Breast epithelium (tissue), 4 donors: ENCODE measurements around the gene BACE2. TPM values are rescaled to one million over a fixed set of nuclear protein-coding genes. Genes with fewer than 3 reads are reported as not detected.

ENCODE experiments used
- DNase-seq, 2 donors: peaks; one replicate each; pipeline ENCODE4 v3.0.0-alpha.2; 2019; ENCODE audit warnings: low spot score in 2 of 2
- H3K27ac ChIP-seq, 2 donors: fragments of 200-600 bp; sonication (generic) in 1 of 2; one replicate each; pipeline ENCODE4 v1.5.1; 2016 to 2019; ENCODE audit warnings: mild to moderate bottlenecking in 1 of 2
- H3K27me3 ChIP-seq, 2 donors: fragments of 200-600 bp; sonication (generic) in 1 of 2; one replicate each; pipeline versions ENCODE4 v1.5.1 to v1.6.0; 2017 to 2019; ENCODE audit warnings: control low read depth in 1 of 2, mild to moderate bottlenecking in 1 of 2
- H3K36me3 ChIP-seq: fragments of 200-600 bp; one replicate; pipeline ENCODE4 v1.5.1; 2019
- H3K4me1 ChIP-seq, 2 donors: fragments of 200-600 bp; sonication (generic); one replicate each; pipeline ENCODE4 v1.5.1; 2016 to 2019; ENCODE audit warnings: control low read depth in 1 of 2
- H3K4me3 ChIP-seq, 3 donors: fragments of 200-600 bp; sonication (generic); 1 replicate in 2 of 3; 2 replicates in 1 of 3; pipeline ENCODE4 v1.5.1; 2016 to 2019; ENCODE audit warnings: mild to moderate bottlenecking in 3 of 3, moderate library complexity in 2 of 3
- H3K9me3 ChIP-seq, 2 donors: fragments of 200-600 bp; sonication (generic) in 1 of 2; one replicate each; pipeline ENCODE4 v1.5.1; 2016 to 2019; ENCODE audit warnings: control low read depth in 1 of 2
- CTCF ChIP-seq, 3 donors: fragments of 450-650 bp; IDR thresholded peaks; one replicate each; pipeline ENCODE4 v1.5.1; 2016 to 2017; ENCODE audit warnings: antibody characterized with exemption in 3 of 3, mild to moderate bottlenecking in 3 of 3, moderate library complexity in 3 of 3
- POLR2A ChIP-seq: fragments of 450-650 bp; IDR thresholded peaks from one replicate; pipeline ENCODE4 v1.6.1; 2016; ENCODE audit warnings: antibody characterized with exemption, mild to moderate bottlenecking, moderate library complexity
- POLR2AphosphoS5 ChIP-seq, 3 donors: sonication (generic); formaldehyde crosslinking; IDR thresholded peaks; one replicate each; pipeline ENCODE4 v1.6.1; 2017; ENCODE audit warnings: antibody characterized with exemption in 3 of 3
- intact Hi-C: fragments of 100-400 bp; cut with DNase I; formaldehyde crosslinking; loops from one replicate; pipeline ENCODE4 v1.15.1; 2023; ENCODE audit warnings: low total_unique reads
- total RNA-seq, 3 donors: library from RNA; depleted of rRNA; stranded (reverse); fragments of >200 nt; gene quantifications; one replicate each; pipeline ENCODE4 v1.1.0, GENCODE V29; 2016

The BACE2 gene
- total RNA-seq, 3 donors from 2014 or later = 26.9 to 94.4 (median 67.5) TPM

GRCh38 chr21:41283211-41283818, 115.4 kb downstream of the BACE2 start:
- Histone ChIP-seq H3K27ac (no peak overlapping the region), H3K4me3 (no peak overlapping the region), H3K9me3 (no peaks in the 10 kb centered on the region), H3K27me3 (peaks cover 0 to 6% of the 10 kb centered on the region in 2 donors), H3K36me3 (no peaks in the 10 kb centered on the region), H3K4me1 (no peaks in the 10 kb centered on the region)
- intact Hi-C loops = no loop called here
- DNase-seq = peak in 1 of 2 donors; percentile 56
- peak; percentile 53 to 84 (median 73) for TF ChIP-seq CTCF (IDR thresholded peaks at IDR 0.05)
- no peak for TF ChIP-seq POLR2A
- peak in 1 of 3 donors; percentile 48 for TF ChIP-seq POLR2AphosphoS5 (IDR thresholded peaks at IDR 0.05)

- H3K4me3 ChIP-seq = no peak overlapping the region
- intact Hi-C loops = no loop called here
- H3K4me1 ChIP-seq = no peaks in the 10 kb centered on the region
- no peaks in the 10 kb centered on the region for H3K9me3 ChIP-seq
- no peak for TF ChIP-seq CTCF (IDR thresholded peaks at IDR 0.05)
- TF ChIP-seq POLR2AphosphoS5 (IDR thresholded peaks at IDR 0.05) = no peak
- TF ChIP-seq POLR2A = no peak
- no peaks in the 10 kb centered on the region for H3K27me3 ChIP-seq
- no peaks in the 10 kb centered on the region for H3K36me3 ChIP-seq
- no peak for DNase-seq
- H3K27ac ChIP-seq = no peak overlapping the region
Observed at GRCh38 chr21:41289431-41289830, 121.5 kb downstream of the BACE2 start.

GRCh38 chr21:41290106-41290799, 122.3 kb downstream of the BACE2 start:
- no peak for DNase-seq
- H3K36me3 ChIP-seq = no peaks in the 10 kb centered on the region
- intact Hi-C loops = loop anchor here (10.0 kb wide), 1 partner anchor 155 kb away; no protein-coding TSS in a partner anchor
- H3K4me3 ChIP-seq = peak overlapping the region; percentile 12 to 45 (median 31)
- H3K9me3 ChIP-seq = no peaks in the 10 kb centered on the region
- H3K27ac ChIP-seq = no peak overlapping the region
- no peaks in the 10 kb centered on the region for H3K4me1 ChIP-seq
- H3K27me3 ChIP-seq = no peaks in the 10 kb centered on the region
- TF ChIP-seq POLR2A (no peak), CTCF (IDR thresholded peaks at IDR 0.05) (no peak)

DNA sequence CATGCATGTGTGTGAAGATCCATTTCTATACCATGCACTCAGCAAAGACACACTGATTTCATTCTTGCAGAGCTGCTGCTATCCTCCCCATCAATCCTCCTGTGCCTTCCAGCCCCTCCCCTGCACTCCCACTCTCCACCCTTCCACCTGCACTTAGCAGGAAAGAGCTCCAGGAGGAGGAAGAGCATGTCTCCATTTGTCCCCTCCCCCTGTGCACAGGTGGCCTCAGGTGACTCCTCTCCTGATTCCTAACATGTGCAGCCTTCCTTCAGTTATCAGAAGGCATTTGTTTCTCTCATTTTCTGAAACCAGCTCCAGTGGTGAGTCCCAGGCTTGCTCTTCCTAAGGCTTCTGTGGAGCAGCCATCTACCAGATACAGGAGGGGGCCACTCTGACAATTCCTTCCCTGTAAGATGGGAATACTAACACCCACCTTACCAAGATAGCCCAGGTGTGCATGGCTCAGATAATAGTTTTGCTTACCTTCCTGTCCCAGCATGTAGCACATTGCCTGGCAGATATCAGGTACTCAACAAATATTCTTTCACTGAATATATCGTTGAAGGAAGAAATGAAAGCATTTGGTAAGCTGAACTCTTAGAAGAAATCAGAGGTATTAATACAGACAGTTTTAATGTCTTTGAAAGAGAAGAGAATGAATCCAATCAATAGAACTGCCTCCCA, 126.7 kb downstream of the BACE2 start:
- H3K27ac ChIP-seq = no peak overlapping the region
- H3K27me3 ChIP-seq = no peaks in the 10 kb centered on the region
- H3K9me3 ChIP-seq = no peaks in the 10 kb centered on the region
- intact Hi-C loops = loop anchor here (10.0 kb wide), 1 partner anchor 150 kb away; no protein-coding TSS in a partner anchor
- TF ChIP-seq POLR2A (no peak), POLR2AphosphoS5 (IDR thresholded peaks at IDR 0.05) (no peak)
- H3K4me1 ChIP-seq = no peaks in the 10 kb centered on the region
- DNase-seq = no peak
- no peaks in the 10 kb centered on the region for H3K36me3 ChIP-seq
- H3K4me3 ChIP-seq = no peak overlapping the region

DNA sequence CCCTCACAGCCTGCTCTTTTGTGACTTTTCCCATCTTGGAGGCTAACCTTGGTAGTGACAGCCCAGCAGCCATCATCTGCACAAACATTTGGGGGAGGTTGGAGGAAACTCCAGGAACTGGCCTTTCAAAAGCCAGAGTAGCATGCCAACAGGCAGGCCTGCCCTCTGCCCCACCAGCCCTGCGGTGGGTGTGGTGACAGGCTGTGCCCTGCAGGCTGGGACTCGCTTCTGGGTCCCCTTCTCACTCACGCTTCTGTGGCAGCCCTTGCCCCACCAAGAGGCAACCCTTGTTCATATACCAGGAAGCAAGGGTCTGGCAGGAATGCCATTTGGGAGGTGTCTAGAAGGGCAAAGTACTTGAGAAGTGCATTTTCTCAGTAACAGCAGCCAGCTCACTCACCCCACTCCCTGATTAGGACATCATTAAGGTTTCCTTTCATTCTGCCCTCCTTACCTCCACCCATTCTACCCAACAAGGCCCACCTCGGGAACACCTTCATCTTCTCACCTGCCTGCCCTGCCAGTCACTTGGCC, 127.8 kb downstream of the BACE2 start:
- H3K27ac ChIP-seq = no peak overlapping the region
- no peak for TF ChIP-seq CTCF (IDR thresholded peaks at IDR 0.05)
- TF ChIP-seq POLR2AphosphoS5 (IDR thresholded peaks at IDR 0.05) = no peak
- TF ChIP-seq POLR2A = no peak
- DNase-seq = no peak
- no peaks in the 10 kb centered on the region for H3K27me3 ChIP-seq
- no peak overlapping the region for H3K4me3 ChIP-seq
- no peaks in the 10 kb centered on the region for H3K9me3 ChIP-seq
- no peaks in the 10 kb centered on the region for H3K4me1 ChIP-seq
- intact Hi-C loops = loop anchor here (10.0 kb wide), 1 partner anchor 149 kb away; no protein-coding TSS in a partner anchor
- no peaks in the 10 kb centered on the region for H3K36me3 ChIP-seq
